A549 (cell line): ENCODE measurements around the gene NFATC3.
"Not testable (repeated sequence)": the region's sequence is repeated elsewhere in the genome, so short reads cannot be mapped to it uniquely, and the experiment has no call there.

Source experiments
- EP300 ChIP-seq, 2 experiments: fragments of >200 bp; sonication (Bioruptor Twin); formaldehyde crosslinking; IDR thresholded peaks; 2 replicates in 1 of 2; 3 replicates in 1 of 2; pipeline ENCODE4 v1.6.1; 2016 to 2017
- HDAC2 ChIP-seq: fragments of 200-600 bp; sonication (generic); IDR thresholded peaks from 2 replicates; pipeline ENCODE4 v1.6.1; 2016
- POLR2AphosphoS2 ChIP-seq: conservative IDR thresholded peaks from 2 replicates; pipeline ENCODE4 v1.6.1; 2012; ENCODE audit warnings: low read length, improper control_type of control experiment, inconsistent platforms
- RCOR1 ChIP-seq: fragments of 150-350 bp; IDR thresholded peaks from 2 replicates; pipeline ENCODE4 v1.6.1; 2014; ENCODE audit warnings: antibody characterized with exemption, low read length, low read depth
- TF ChIP-seq, protein P1 (sequence below): fragments of 450-650 bp; IDR thresholded peaks from 2 replicates; pipeline ENCODE4 v1.6.1; 2014; ENCODE audit warnings: antibody characterized with exemption
- TF ChIP-seq, protein P2 (sequence below): fragments of >200 bp; sonication (Bioruptor Twin); formaldehyde crosslinking; IDR thresholded peaks from 3 replicates; pipeline ENCODE4 v1.5.1; 2016

DNA sequence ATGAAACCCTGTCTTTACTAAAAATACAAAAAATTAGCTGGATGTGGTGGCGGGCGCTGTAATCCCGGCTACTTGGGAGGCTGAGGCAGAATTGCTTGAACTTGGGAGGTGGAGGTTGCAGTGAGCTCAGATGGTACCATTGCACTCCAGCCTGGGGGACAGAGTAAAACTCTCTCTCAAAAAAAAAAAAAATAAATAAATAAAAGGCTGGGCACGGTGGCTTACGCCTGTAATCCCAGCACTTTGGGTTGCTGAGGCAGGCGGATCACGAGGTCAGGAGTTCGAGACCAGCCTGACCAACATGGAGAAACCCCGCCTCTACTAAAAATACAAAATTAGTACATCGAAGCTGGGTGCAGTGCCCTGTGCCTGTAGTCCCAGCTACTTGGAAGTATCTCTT lies 7.1 kb downstream of the NFATC3 start:
- TF ChIP-seq, protein P1, sequence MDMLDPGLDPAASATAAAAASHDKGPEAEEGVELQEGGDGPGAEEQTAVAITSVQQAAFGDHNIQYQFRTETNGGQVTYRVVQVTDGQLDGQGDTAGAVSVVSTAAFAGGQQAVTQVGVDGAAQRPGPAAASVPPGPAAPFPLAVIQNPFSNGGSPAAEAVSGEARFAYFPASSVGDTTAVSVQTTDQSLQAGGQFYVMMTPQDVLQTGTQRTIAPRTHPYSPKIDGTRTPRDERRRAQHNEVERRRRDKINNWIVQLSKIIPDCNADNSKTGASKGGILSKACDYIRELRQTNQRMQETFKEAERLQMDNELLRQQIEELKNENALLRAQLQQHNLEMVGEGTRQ, result not testable (repeated sequence)
- not testable (repeated sequence) for TF ChIP-seq POLR2AphosphoS2; HDAC2; RCOR1; EP300 (IDR thresholded peaks at IDR 0.05)
- TF ChIP-seq, protein P2, sequence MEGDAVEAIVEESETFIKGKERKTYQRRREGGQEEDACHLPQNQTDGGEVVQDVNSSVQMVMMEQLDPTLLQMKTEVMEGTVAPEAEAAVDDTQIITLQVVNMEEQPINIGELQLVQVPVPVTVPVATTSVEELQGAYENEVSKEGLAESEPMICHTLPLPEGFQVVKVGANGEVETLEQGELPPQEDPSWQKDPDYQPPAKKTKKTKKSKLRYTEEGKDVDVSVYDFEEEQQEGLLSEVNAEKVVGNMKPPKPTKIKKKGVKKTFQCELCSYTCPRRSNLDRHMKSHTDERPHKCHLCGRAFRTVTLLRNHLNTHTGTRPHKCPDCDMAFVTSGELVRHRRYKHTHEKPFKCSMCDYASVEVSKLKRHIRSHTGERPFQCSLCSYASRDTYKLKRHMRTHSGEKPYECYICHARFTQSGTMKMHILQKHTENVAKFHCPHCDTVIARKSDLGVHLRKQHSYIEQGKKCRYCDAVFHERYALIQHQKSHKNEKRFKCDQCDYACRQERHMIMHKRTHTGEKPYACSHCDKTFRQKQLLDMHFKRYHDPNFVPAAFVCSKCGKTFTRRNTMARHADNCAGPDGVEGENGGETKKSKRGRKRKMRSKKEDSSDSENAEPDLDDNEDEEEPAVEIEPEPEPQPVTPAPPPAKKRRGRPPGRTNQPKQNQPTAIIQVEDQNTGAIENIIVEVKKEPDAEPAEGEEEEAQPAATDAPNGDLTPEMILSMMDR, result not testable (repeated sequence)
